ENCODE measurements around the gene DNAH5. TPM values are rescaled to one million over a fixed set of nuclear protein-coding genes. Genes with fewer than 3 reads are reported as not detected.

DNAH5 gene
- total and polyA plus RNA-seq, 2 of the 8 experiments (the other 6 are each of a cell fraction or from before 2014, with no cell fraction given), result 0.30 to 0.73 TPM

DNA sequence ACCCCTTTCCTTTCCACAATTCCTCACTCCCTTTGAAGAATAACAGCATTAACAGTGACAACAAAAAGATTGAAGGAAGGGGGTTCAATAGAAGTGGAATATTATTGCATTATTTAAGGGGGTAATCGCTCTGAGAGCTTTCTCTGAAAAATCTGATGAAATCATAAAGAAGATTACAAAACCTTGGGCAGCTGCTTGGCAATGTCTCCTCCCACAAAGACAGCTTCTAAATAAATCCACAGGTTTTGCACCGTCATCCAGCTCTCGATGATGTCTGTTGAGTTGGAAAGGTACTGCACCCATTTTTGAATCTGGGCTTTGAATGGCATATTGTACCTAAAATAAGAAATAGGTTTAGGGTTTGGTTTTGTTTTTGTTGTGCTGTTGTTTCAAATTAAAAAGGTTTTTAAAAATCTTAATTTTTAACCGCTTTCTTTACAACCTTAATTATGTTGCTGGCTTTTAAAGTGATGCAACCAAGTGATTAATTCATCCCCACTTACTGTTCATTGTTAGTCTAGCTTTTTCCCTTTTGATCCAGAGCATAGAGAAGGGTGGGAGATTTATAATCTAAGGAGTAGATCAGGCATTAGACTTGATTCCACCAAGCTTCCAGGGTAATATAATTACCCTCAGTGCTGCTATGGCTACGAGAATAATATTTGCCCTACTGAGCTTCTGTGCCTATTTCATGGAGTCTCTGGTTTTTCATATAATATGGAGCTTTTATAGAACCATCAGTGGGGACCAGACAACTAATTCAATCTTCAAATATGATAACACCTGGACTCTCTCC is 85.0 kb downstream of the DNAH5 start (continued):
- TF ChIP-seq CTBP2 (IDR thresholded peaks at IDR 0.05; ENCODE audit: borderline replicate concordance, insufficient read depth, insufficient read length, low read length) (no peak), CHD2 (IDR thresholded peaks at IDR 0.05; ENCODE audit: low read length) (no peak), TEAD4 (IDR thresholded peaks at IDR 0.05; ENCODE audit: low read depth, low read length) (no peak), CREB1 (IDR thresholded peaks at IDR 0.05) (no peak)

All from H1 (cell line).